ENCODE measurements around the gene FAM229A.

DNA sequence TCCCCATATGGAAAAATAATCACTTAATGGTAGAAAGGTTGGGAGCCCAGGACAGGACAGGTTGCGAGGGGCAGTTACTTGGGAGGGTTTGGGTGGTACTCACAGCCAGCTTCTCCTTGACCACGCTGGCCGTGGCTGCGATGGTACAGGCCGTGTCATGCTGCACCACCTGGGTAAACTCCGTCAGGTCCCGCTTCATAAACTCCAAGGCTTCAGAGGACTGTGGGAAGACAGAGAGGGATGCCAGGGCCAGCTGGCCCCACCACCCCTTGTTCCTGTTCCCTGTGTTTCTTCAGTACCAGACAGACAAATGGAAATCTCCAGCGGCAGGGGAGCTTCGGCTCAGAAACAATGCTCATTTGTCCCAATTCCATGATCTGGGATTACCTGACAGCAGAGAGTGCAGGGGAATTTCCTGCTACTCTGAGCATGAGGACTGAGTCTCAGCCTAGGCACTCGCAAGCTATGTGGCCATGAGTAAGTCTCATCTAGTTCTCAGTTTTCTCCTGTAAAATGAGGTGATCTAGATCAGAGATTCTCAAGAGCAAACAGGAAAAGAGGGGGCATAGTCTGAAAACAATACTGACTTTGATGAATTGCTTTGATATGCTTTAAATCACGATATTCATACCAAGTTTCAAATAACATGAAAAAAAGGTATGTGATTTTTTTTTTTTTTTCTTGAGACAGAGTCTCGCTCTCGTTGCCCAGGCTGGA lies 24.5 kb upstream of the FAM229A start:
- no peak for TF ChIP-seq POLR2A (IDR thresholded peaks at IDR 0.05)
- TF ChIP-seq, protein P1, sequence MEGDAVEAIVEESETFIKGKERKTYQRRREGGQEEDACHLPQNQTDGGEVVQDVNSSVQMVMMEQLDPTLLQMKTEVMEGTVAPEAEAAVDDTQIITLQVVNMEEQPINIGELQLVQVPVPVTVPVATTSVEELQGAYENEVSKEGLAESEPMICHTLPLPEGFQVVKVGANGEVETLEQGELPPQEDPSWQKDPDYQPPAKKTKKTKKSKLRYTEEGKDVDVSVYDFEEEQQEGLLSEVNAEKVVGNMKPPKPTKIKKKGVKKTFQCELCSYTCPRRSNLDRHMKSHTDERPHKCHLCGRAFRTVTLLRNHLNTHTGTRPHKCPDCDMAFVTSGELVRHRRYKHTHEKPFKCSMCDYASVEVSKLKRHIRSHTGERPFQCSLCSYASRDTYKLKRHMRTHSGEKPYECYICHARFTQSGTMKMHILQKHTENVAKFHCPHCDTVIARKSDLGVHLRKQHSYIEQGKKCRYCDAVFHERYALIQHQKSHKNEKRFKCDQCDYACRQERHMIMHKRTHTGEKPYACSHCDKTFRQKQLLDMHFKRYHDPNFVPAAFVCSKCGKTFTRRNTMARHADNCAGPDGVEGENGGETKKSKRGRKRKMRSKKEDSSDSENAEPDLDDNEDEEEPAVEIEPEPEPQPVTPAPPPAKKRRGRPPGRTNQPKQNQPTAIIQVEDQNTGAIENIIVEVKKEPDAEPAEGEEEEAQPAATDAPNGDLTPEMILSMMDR (IDR thresholded peaks at IDR 0.05), result no peak
